ENCODE results near the gene WNT16.

GRCh38 chr7:121313793-121314676, 14.8 kb upstream of the WNT16 start:
- no peak for TF ChIP-seq POLR2A (IDR thresholded peaks at IDR 0.05)
- TF ChIP-seq POLR2AphosphoS5 (IDR thresholded peaks at IDR 0.05), result no peak
- no peak for TF ChIP-seq CTCF (IDR thresholded peaks at IDR 0.05)

All from breast epithelium (tissue), 3 donors.